HEK293 (cell line): Measurements from ENCODE around the gene HYLS1.

Source experiments
- BCL11A ChIP-seq: fragments of 450-650 bp; formaldehyde crosslinking; IDR thresholded peaks from 2 replicates; pipeline ENCODE4 v1.5.1; 2016; ENCODE audit warnings: low read depth, missing biosample characterization, missing genetic modification characterization
- BCL11B ChIP-seq: fragments of 450-650 bp; formaldehyde crosslinking; IDR thresholded peaks from 2 replicates; pipeline ENCODE4 v1.5.1; 2016; ENCODE audit warnings: low read depth, missing biosample characterization, missing genetic modification characterization
- KLF9 ChIP-seq: fragments of 450-650 bp; formaldehyde crosslinking; IDR thresholded peaks from 2 replicates; pipeline ENCODE4 v1.5.1; 2016; ENCODE audit warnings: missing biosample characterization, missing genetic modification characterization, low read depth
- PBX3 ChIP-seq: sonication (generic); formaldehyde crosslinking; IDR thresholded peaks from 2 replicates; pipeline ENCODE4 v1.8.1; 2022; ENCODE audit warnings: mild to moderate bottlenecking, moderate library complexity, missing genetic modification reagents
- PRDM4 ChIP-seq: fragments of 450-650 bp; formaldehyde crosslinking; IDR thresholded peaks from 2 replicates; pipeline ENCODE4 v1.5.1; 2017; ENCODE audit warnings: missing biosample characterization, missing genetic modification characterization
- ZBTB17 ChIP-seq: fragments of 450-650 bp; formaldehyde crosslinking; IDR thresholded peaks from 2 replicates; pipeline ENCODE4 v1.5.1; 2016; ENCODE audit warnings: missing biosample characterization, missing genetic modification characterization
- ZBTB44 ChIP-seq: fragments of 450-650 bp; IDR thresholded peaks from 2 replicates; pipeline ENCODE4 v1.5.1; 2018; ENCODE audit warnings: missing biosample characterization, mild to moderate bottlenecking, missing genetic modification characterization
- ZBTB6 ChIP-seq: fragments of 450-650 bp; formaldehyde crosslinking; IDR thresholded peaks from 2 replicates; pipeline ENCODE4 v1.5.1; 2017; ENCODE audit warnings: missing biosample characterization, missing genetic modification characterization
- ZFHX2 ChIP-seq: fragments of 450-650 bp; formaldehyde crosslinking; conservative IDR thresholded peaks from 2 replicates; pipeline ENCODE4 v1.5.1; 2016; ENCODE audit warnings: missing biosample characterization, missing genetic modification characterization
- ZNF114 ChIP-seq: fragments of 450-650 bp; formaldehyde crosslinking; IDR thresholded peaks from 2 replicates; pipeline ENCODE4 v1.5.0; 2017; ENCODE audit warnings: missing biosample characterization, missing genetic modification characterization
- ZNF211 ChIP-seq: fragments of 450-650 bp; formaldehyde crosslinking; IDR thresholded peaks from 2 replicates; pipeline ENCODE4 v1.5.1; 2016; ENCODE audit warnings: low read depth, missing biosample characterization, missing genetic modification characterization
- ZNF292 ChIP-seq: fragments of 450-650 bp; formaldehyde crosslinking; IDR thresholded peaks from 2 replicates; pipeline ENCODE4 v1.5.1; 2016; ENCODE audit warnings: low read depth, missing biosample characterization, missing genetic modification characterization, borderline replicate concordance
- ZNF335 ChIP-seq: fragments of 450-650 bp; formaldehyde crosslinking; conservative IDR thresholded peaks from 2 replicates; pipeline ENCODE4 v1.5.1; 2016; ENCODE audit warnings: missing biosample characterization, missing genetic modification characterization
- ZNF394 ChIP-seq: fragments of 450-650 bp; formaldehyde crosslinking; IDR thresholded peaks from 2 replicates; pipeline ENCODE4 v1.5.1; 2016; ENCODE audit warnings: missing biosample characterization, missing genetic modification characterization, mild to moderate bottlenecking, moderate library complexity, borderline replicate concordance
- ZNF398 ChIP-seq: fragments of 450-650 bp; formaldehyde crosslinking; IDR thresholded peaks from 2 replicates; pipeline ENCODE4 v1.5.1; 2017; ENCODE audit warnings: missing biosample characterization, missing genetic modification characterization
- ZNF426 ChIP-seq: fragments of 450-650 bp; formaldehyde crosslinking; IDR thresholded peaks from 2 replicates; pipeline ENCODE4 v1.5.1; 2017; ENCODE audit warnings: missing biosample characterization, missing genetic modification characterization, mild to moderate bottlenecking, inconsistent platforms, moderate library complexity
- ZNF510 ChIP-seq: fragments of 450-650 bp; formaldehyde crosslinking; IDR thresholded peaks from 2 replicates; pipeline ENCODE4 v1.5.1; 2018; ENCODE audit warnings: mild to moderate bottlenecking, missing genetic modification characterization, missing biosample characterization; ENCODE audit not compliant: insufficient replicate concordance
- ZNF555 ChIP-seq: fragments of 450-650 bp; formaldehyde crosslinking; conservative IDR thresholded peaks from 2 replicates; pipeline ENCODE4 v1.5.1; 2017; ENCODE audit warnings: missing biosample characterization, mild to moderate bottlenecking, missing genetic modification characterization, inconsistent platforms
- ZNF561 ChIP-seq: fragments of 450-650 bp; IDR thresholded peaks from 2 replicates; pipeline ENCODE4 v1.5.1; 2018; ENCODE audit warnings: missing biosample characterization, missing genetic modification characterization, borderline replicate concordance
- ZNF580 ChIP-seq: fragments of 450-650 bp; formaldehyde crosslinking; IDR thresholded peaks from 2 replicates; pipeline ENCODE4 v1.5.1; 2016; ENCODE audit warnings: missing biosample characterization, missing genetic modification characterization
- ZNF610 ChIP-seq: fragments of 450-650 bp; formaldehyde crosslinking; IDR thresholded peaks from 2 replicates; pipeline ENCODE4 v1.5.1; 2016; ENCODE audit warnings: missing biosample characterization, missing genetic modification characterization, borderline replicate concordance
- ZNF639 ChIP-seq: fragments of 450-650 bp; formaldehyde crosslinking; IDR thresholded peaks from 2 replicates; pipeline ENCODE4 v1.5.1; 2016; ENCODE audit warnings: missing biosample characterization, missing genetic modification characterization
- ZNF658 ChIP-seq: fragments of 450-650 bp; formaldehyde crosslinking; IDR thresholded peaks from 2 replicates; pipeline ENCODE4; 2016; ENCODE audit warnings: missing biosample characterization, missing genetic modification characterization
- ZNF701 ChIP-seq: fragments of 450-650 bp; formaldehyde crosslinking; IDR thresholded peaks from 2 replicates; pipeline ENCODE4 v1.5.1; 2016; ENCODE audit warnings: missing biosample characterization, missing genetic modification characterization
- ZNF76 ChIP-seq: fragments of 450-650 bp; formaldehyde crosslinking; IDR thresholded peaks from 2 replicates; pipeline ENCODE4; 2016; ENCODE audit warnings: low read depth, missing biosample characterization, missing genetic modification characterization, borderline replicate concordance
- ZSCAN5A ChIP-seq: fragments of 450-650 bp; formaldehyde crosslinking; IDR thresholded peaks from 2 replicates; pipeline ENCODE4 v1.5.1; 2016; ENCODE audit warnings: missing biosample characterization, missing genetic modification characterization

HYLS1 gene

GRCh38 chr11:125887373-125888324 is at the start of gene HYLS1 (continued):
- peak; percentile 27; the same call in 1 of the 2 replicates for TF ChIP-seq ZFHX2 (tag by site-specific recombination)
- TF ChIP-seq PRDM4 (tag by site-specific recombination), result no peak
- no peak for TF ChIP-seq ZNF426
- no peak for TF ChIP-seq BCL11B (tag by site-specific recombination)
- peak; percentile 83 for TF ChIP-seq KLF9 (tag by site-specific recombination)
- no peak for TF ChIP-seq ZNF701
- TF ChIP-seq ZNF639 (tag by site-specific recombination), result no peak
- TF ChIP-seq BCL11A, result no peak
- TF ChIP-seq ZNF76 (tag by site-specific recombination), result no peak
- peak; percentile 41; the same call in 1 of the 2 replicates for TF ChIP-seq ZNF394 (tag by site-specific recombination)
- peak; percentile 97 for TF ChIP-seq ZNF335 (tag by site-specific recombination)
- TF ChIP-seq ZBTB6 (tag by site-specific recombination), result no peak
- no peak for TF ChIP-seq ZNF114 (tag by site-specific recombination)
- TF ChIP-seq ZNF555 (tag by site-specific recombination), result no peak
- TF ChIP-seq ZBTB44, result 0 out of 2 replicates have a peak, but pooled peaks have one; percentile 18
- no peak for TF ChIP-seq ZNF510 (tag by site-specific recombination)
- 0 out of 2 replicates have a peak, but pooled peaks have one; percentile 16 for TF ChIP-seq ZNF398 (tag by site-specific recombination)
- 0 out of 2 replicates have a peak, but pooled peaks have one; percentile 40 for TF ChIP-seq PBX3 (CRISPR knock-in tag)
- 0 out of 2 replicates have a peak, but pooled peaks have one; percentile 57 for TF ChIP-seq ZNF561 (tag by site-specific recombination)
- no peak for TF ChIP-seq ZNF211 (tag by site-specific recombination)
- no peak for TF ChIP-seq ZNF658 (tag by site-specific recombination)
- peak; percentile 85 for TF ChIP-seq ZBTB17 (tag by site-specific recombination)
- peak; percentile 38; the same call in 1 of the 2 replicates for TF ChIP-seq ZNF610
- peak; percentile 92 for TF ChIP-seq ZSCAN5A (tag by site-specific recombination)
- no peak for TF ChIP-seq ZNF292 (tag by site-specific recombination)
- no peak for TF ChIP-seq ZNF580 (tag by site-specific recombination)
- TF ChIP-seq, all 188 proteins: peak for 38
